Activated T-cell treated with anti-CD3 and anti-CD28 coated beads for 24 hours (primary cell): ENCODE results near the gene ELP4.

Source experiments
- DNase-seq: peaks from one replicate; pipeline ENCODE4 v3.0.0-alpha.2; 2020; ENCODE audit warnings: low read depth

ELP4 gene

GRCh38 chr11:31800398-31801265, 291.1 kb downstream of the ELP4 start:
- no peak for DNase-seq

- no peak for DNase-seq
Measured at GRCh38 chr11:31801298-31801702, 291.7 kb downstream of the ELP4 start.

DNA sequence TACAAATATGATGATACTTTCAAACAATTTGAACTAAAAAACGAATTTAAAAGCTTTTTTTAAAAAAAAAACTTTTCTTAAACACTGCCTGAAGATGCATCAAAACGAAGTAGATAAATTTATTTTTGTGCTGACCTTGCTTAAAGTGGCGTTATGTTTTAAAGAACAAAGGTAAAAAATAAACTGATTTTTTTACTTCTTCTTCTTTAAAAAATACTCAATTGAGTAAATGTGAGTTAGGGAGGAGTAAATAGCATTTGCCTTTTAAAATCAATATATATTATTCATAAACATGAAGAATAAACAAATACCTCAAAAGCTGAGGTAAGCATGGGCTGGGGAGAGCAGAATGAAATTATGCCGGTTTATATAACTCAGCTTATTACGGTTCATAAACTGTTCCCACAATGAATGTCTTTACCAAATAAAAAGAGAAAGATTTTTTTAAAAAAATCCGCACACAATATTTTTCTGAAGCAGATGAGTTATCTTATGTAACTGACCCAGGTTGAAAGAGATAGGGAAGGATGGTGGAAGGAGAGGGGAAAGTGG, 292.5 kb downstream of the ELP4 start:
- no peak for DNase-seq

DNA sequence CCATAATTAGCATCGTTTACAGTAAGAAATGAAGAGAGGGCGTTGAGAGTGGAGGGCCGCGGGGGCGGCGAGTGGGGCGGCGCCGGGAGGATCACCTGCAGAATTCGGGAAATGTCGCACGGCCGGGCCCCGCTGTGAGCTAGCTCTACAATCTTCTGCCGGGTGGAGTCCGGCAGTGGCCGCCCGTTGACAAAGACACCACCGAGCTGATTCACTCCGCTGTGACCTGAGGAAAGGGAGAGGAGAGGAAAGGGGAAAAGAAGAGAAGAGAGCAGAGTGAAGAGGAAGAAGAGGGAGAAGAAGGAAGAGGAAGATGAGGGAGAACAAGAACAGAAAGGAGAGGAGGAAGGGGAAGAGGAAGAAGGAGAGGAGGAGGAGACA, 293.0 kb downstream of the ELP4 start:
- DNase-seq, result no peak

DNA sequence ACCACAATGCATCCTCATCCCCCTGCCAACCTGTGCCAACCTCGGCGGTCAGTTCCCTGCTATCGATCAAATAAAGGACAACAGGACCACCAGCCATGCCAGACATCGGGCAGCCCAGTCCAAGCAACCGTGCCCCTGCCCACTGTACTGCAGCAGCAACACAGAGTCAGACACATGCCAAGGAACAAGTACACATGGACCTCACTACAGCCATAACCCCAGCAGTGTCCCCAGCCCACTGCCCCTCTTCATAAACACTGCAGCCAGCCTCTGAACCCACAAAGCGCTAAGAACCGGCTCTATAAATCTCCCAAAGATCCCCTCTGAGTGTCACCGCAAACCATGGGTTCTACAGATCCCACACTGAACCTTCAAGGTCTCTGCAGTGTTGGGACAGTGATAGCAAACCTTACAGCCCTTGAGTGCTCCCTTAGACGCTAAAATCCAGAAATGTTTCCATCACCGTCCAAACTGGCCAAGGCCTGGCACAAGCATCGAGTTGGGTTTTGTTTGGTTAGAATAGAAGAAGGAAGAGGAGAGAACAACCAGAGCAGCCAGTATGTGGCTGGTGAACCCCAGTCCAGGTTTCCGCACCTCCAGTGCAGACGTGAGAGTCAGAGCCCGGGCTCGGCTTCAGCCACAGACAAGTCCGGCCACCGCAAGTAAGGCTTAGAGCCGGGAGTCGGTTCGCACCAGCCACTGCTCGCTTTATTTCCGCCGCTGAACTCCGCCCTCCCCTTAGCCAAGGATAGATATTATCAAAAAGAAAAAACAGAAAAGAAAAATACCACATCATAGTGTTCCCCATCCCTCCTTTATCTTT, 293.6 kb downstream of the ELP4 start:
- no peak for DNase-seq

- no peak for DNase-seq
Measured at GRCh38 chr11:31803813-31804311, 294.3 kb downstream of the ELP4 start.

GRCh38 chr11:31804312-31805036, 294.9 kb downstream of the ELP4 start:
- DNase-seq, result no peak

GRCh38 chr11:31805037-31805628, 295.6 kb downstream of the ELP4 start:
- DNase-seq, result no peak

DNA sequence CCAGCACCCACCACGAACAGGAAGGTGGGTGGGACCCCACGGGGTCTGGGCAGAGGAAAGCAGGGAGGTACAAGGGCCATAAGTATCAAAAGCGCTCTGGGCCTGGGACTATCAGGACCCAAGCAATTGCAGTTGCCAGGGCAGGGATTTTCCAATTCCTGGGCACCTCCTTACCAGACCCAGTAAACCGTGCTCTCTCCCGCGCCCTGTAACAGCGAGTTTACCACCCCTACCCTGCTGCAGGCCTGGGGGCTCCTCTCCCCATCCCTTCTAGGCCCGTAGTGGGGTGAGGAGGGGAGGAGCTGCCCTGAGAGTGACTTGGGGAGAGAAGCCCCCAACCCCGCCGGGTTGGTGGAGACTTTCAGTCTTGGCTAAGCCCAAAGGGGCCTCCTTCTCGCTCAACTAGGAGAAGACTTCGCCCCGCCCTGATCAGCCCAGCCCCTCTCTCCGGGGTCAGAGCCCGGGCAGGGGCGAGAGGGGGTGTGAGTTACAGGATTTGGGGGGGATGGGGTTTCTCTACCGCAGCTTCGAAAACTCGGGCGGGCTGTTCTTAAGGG, 296.1 kb downstream of the ELP4 start:
- no peak for DNase-seq

DNA sequence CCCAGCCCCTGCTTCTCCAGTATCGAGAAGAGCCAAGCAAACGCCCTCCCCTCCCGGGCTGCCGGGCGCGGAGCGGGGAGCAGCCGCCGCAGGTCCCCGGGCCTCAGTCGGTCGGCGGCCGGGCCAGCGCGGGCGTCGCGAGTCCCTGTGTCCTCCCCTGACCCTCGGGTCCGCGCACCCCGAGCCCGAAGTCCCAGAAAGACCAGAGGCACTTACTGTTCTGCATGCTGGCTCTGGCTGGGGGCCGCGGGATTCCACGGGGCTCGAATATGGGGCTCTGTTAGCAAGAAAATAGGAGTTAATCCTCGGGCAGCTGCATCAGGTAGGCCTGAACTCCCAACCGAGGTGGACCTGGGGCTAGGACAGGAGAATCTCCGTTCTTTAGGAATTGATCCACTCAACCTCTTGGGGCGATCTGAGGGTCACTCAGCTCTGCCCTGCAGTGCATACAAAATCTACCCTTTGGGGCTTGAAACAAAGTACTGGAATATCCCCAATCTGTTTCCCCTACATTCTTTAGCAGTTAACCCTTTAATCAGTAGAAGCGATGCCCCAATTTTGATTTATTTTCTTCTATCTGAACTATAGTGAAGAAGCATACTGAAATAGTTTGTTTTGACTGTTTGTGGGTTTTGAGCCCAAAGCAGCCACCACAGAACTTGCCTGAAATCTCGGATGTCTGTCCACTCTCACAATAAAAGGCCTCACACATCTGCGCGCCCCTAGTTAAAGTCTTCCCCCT, 296.8 kb downstream of the ELP4 start:
- DNase-seq, result no peak

- DNase-seq, result no peak
Measured at GRCh38 chr11:31806928-31807798, 297.6 kb downstream of the ELP4 start.

DNA sequence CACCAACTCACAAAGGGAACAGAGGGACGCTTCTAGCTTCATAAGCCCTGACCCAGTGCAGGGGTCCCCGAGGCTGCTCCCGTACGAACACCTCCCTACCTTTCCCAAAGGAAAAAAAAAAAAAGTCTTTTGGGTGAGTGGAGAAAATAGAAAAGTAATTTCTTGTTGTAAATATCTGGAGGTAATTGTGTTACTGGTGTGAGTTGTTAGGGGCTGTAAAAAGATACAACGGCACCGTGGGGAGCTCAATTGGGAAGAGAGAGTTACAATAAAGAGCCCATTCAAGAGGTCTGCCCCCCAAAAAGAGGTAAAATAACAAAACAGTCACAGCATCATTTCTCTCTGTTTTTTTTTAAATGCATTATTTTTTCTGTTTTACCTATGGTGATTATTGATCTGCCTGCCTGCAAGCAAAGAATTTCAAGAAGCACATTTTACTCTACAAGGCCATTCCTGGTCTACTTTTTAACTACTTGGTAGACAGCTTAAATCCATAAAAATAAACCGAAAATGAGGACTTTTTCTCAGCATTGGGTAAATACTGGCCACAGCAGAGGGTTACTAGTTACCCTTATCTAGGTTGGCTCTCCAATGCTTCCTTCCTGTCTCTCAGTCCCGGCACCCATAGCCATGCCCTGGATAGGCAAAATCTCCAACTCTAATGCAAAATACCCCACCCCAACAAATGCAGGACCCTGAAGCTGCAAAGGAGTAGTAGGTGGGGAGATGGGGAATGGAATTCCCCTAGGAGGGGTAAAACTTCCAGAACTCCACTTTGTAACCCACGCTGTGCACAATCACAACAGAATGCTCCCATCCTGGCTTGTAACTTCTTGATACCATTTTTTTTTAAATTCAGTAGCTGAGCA, 298.5 kb downstream of the ELP4 start:
- DNase-seq, result no peak

- DNase-seq, result no peak
Measured at GRCh38 chr11:31808721-31809540, 299.4 kb downstream of the ELP4 start.

DNA sequence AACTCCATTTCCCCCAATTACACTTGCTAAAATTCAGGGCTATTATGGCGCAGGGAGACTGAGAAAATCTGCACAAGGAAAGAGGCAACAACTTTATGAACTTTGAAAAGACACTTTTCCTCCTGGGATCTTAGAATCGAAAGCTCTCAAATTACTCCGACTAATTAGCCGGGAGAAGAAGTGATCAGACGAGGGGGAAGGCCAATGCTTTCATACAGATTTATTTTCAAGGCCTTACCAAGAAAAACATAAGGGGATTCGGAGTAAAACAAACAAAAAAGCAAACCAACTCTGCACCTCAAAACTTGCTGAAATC, 299.9 kb downstream of the ELP4 start:
- no peak for DNase-seq

- no peak for DNase-seq
Measured at GRCh38 chr11:31809857-31810778, 300.6 kb downstream of the ELP4 start.

DNA sequence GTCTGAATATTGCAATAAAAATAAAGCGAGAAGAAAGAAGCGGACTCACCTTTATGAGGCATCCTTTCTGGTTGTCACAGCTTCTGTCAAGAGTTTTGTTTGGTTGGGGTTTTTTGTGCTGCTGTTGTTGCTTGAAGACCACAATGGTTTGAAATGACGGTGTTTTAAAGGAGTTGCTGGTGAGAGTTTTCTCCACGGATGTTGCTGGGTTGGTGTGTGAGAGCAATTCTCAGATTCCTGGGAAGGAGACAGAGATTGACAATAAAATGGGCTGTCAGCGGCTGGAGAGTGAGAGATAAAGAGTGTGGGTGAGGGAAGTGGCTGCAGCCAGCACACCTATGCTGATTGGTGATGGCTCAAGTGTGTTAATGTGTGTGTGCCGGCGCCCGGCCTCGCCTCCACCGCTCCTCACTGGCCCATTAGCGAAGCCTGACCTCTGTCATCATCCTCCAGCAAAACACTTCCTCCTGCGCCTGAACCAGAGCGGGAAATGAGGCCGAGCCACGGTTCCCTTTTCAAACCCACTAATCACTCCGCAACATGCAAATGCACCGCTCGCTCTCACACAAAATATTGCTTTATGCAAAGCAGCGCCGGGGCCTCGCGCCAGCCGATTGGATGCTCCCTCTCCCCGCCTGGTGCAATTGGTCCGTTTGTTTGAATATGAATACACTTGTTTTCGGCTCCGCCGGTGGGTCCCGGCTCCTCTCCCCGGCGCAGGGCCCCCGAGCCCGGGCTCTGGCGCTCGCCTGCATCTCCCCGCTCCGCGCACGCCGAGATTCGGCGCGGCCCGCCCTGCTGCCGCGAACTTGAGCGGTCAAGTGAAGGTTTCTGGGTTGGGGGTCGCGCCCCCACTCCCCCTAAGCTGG, 301.4 kb downstream of the ELP4 start, which contains the start of gene PAX6:
Gene PAX6, minus strand, starts transcription at position 544 of the 869 bp plus-strand sequence. CDS start 4,911 bp downstream, outside the sequence.
- DNase-seq, result peak; percentile 24
